Superior temporal gyrus (tissue), 1 donor: ENCODE measurements around the gene SPOCK1.

ENCODE experiments used
- DNase-seq: peaks from one replicate; pipeline ENCODE4 v3.0.0-alpha.2; 2016; ENCODE audit errors: extremely low spot score

Gene SPOCK1

DNA sequence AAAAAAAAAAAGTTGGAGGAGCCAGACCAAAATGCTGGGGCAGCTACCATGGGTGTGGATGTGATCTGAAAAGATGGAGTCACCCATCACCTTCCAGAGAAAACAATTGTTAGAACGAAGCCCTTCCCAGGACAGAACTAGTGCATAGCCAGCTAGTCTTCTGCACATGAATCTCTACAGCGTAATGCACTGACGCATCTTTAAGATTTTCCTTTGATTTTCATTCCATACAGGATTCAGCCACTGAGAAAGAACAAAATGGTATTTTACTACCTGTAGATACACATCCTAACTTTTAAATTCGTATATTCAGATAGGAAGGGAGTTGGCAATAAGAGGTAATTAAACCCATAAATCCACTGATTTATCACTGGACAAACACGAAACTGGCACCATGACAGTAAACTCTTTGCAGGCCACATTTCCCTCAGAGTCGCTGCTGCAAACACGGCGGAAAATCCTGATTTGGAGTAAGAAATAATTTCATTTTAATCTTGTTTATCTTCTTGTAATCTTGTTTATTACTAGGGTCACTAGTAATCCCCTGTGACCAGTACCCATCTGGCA, 206.6 kb downstream of the SPOCK1 start:
- DNase-seq: no peak

DNA sequence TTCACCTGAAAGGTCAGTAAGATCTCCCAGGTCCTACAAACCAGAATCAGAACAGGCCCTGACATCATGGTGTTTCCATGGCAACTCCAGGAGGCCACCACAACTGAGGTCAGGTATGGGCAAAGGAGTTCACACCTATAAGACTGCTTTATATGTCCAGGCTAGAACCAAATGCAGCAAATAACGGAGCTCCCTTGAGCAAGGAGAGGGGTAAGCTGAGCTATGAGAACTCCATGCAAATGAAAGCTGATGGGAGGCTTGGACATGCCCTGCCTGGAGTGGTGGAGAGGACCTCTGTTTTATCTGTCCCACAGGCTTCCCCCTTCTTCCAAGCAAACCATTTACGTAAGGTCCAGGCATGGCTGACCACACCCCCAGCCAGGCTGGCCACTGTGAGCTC, 207.7 kb downstream of the SPOCK1 start:
- no peak for DNase-seq

DNA sequence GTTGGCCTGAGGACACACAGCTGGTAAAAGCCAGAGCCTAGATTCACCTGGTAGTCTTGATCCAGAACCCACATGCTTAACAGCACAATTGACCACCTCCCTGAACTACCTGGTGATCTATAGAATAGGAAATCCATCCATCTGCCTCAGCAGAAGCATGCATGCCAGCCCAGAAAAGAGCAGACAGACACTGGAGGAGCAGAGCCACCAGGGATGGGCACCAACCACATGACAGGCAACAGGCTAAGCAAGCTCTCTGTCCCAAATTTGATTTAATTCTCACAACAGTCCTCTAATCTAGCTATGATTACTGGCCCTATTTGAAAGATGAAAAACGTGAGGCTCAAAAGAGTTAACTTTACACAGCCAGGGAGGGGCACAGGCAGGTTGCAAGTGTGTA, 208.1 kb downstream of the SPOCK1 start:
- DNase-seq: no peak

- DNase-seq: no peak
Measured at GRCh38 chr5:137290373-137290772, 208.8 kb downstream of the SPOCK1 start.

- DNase-seq: no peak
Measured at GRCh38 chr5:137289856-137290255, 209.3 kb downstream of the SPOCK1 start.

- no peak for DNase-seq
Measured at GRCh38 chr5:137287569-137287968, 211.6 kb downstream of the SPOCK1 start.

GRCh38 chr5:137286025-137286610, 213.0 kb downstream of the SPOCK1 start:
- DNase-seq: no peak

DNA sequence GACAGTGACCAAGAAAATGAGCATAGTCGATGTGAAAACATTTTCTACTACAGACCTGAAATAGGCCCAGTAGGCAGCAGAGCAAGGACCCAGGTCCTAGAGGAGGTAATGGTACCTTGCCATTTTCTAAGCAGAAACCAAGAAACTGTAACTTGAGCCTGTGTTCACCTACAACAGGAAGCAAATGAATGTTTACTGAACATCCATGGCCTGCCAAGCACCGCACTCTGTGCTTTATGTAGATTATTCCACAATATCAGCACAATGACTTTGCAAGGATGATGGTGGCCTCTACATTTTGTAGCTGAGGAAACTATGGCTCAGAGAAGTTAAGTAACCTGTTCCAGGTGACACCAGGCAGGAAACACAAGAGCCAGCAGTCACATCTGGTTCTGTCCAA, 215.3 kb downstream of the SPOCK1 start:
- DNase-seq: no peak

GRCh38 chr5:137282216-137282615, 216.9 kb downstream of the SPOCK1 start:
- no peak for DNase-seq

DNA sequence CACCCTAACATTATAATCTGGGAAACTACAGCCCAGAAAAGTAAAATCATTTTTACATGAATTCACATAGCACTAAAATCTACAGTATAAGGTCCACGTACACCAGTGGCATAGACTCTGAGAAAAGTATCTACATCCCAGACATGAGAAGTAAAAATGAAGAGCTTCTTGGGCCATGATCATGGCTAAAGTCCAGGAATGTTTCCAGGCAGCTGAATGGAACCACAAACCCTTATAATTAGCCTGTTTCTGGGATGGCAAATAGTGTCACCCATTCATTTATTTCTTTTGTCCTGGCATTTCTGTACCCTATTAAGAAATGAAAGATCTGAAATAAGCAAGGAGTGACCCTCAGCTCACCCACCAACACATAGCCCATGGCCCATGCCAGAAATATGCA, 217.9 kb downstream of the SPOCK1 start:
- DNase-seq: no peak

GRCh38 chr5:137280656-137281055, 218.5 kb downstream of the SPOCK1 start:
- no peak for DNase-seq

- no peak for DNase-seq
Measured at GRCh38 chr5:137279521-137280231, 219.4 kb downstream of the SPOCK1 start.

GRCh38 chr5:137278476-137278875, 220.7 kb downstream of the SPOCK1 start:
- no peak for DNase-seq

DNA sequence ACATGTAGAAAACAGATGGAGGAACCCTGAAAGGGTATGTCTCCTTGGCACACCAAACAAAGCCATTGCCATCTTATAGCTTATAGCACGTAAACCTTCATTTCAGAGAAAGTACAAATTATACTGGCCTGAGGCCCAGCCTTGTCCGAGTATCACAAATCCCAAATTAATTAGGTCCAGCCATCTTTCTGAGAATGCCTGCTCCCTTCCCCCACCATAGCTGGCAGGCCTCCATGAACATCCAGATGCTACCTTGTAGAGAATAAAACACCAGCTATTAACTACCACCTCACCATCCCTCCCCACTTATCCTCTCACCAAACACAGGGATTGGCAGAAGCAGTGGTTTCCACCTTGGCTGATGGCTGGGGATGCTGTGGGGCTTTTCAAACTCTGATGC, 224.0 kb downstream of the SPOCK1 start:
- no peak for DNase-seq

DNA sequence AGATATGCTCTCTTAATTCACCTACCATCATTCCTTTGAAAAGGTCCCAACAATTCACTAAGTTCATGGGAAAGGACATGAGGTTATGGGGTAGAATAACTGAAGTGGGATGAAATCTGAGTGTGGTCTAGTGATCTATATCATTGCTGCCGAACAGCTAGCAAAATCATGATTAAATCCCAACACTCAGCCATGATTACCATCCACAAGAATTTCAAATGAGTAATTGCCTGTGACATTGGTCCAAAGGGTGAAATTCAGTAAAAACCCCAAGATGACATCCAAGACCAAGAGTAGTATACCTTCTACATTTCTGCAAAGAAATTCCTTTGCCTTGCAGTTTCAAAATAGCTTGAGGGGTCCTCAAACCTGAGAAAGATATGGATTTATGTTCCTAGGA, 225.6 kb downstream of the SPOCK1 start:
- DNase-seq: no peak

DNA sequence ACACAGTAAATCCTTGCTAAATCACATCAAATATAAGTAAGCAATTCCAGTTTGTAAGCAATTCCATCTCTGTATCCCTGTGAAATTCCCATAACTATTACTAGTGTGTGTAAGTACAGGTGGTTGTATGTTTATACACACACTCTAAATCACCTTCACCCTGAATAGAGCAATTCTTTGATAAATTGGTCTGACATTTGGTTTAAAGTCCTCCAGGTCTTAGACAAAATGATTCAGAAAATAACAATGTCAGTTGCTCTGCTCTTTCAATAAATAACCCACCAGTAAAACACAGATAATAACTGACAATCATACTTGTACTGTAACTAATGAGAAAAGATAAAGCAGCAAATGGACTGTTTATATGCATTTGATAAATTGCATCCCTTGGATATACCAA, 226.3 kb downstream of the SPOCK1 start:
- DNase-seq: no peak

GRCh38 chr5:137269946-137270345, 229.2 kb downstream of the SPOCK1 start:
- DNase-seq: no peak

GRCh38 chr5:137269274-137269673, 229.9 kb downstream of the SPOCK1 start:
- DNase-seq: no peak

GRCh38 chr5:137268646-137269045, 230.5 kb downstream of the SPOCK1 start:
- DNase-seq: no peak

GRCh38 chr5:137266186-137266585, 232.9 kb downstream of the SPOCK1 start:
- no peak for DNase-seq

GRCh38 chr5:137265457-137265856, 233.7 kb downstream of the SPOCK1 start:
- no peak for DNase-seq

DNA sequence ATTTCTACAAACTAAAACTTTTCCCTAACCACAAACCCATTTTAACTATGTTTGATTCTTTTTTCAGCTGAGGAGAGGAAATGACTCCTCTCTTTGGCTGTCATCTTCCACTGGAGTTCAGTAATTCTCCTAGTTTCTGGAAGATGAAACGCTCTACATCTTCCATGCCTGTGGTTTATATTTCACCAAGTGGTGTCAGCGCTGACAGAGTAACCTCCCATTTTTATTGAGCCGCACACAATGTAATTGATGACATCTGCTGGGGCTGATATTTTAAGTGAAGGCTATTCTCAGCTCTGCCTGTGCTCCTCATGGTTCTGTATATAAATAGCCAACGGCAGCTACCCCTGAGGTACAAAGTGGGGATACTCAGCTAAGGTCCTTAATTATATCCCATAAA, 234.6 kb downstream of the SPOCK1 start:
- no peak for DNase-seq

DNA sequence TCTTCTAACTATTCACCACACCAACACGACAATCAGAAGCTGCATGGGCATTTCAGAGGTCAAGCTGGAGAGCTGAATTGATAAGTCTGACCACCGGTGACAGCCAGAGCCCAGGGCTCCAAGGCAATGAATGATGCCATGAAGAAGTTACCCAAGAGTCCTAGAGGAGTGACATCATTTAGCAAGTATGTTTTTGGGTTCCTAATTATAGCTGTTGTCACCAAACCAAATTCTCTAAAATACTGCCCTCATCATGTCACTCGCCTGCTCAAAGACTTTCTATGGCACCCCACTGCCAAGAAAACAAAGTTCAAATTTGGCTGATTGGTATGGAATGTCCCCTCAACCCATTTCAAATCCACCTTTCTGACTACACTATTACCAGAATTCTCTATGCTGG, 235.1 kb downstream of the SPOCK1 start:
- no peak for DNase-seq
